GM18517 (cell line): ENCODE measurements around the gene USP34.

Experiments used
- ATAC-seq: cut with Tn5 transposase; IDR thresholded peaks from one replicate; pipeline ENCODE4 v1.9.1; 2021; ENCODE audit warnings: mild to moderate bottlenecking, moderate library complexity; ENCODE audit not compliant: unreplicated experiment

USP34 gene

GRCh38 chr2:61327173-61327572 is 143.7 kb downstream of the USP34 start:
- ATAC-seq = no peak

GRCh38 chr2:61326423-61326822 is 144.5 kb downstream of the USP34 start:
- no peak for ATAC-seq

- ATAC-seq = no peak
These were observed 150.7 kb downstream of the USP34 start for GRCh38 chr2:61320181-61320580.

- ATAC-seq = no peak
These were observed 152.3 kb downstream of the USP34 start for GRCh38 chr2:61318553-61318952.

GRCh38 chr2:61295981-61296380 is 174.9 kb downstream of the USP34 start:
- ATAC-seq = no peak

- no peak for ATAC-seq
These were observed 178.9 kb downstream of the USP34 start for GRCh38 chr2:61291851-61292575.

GRCh38 chr2:61288070-61288841 is 182.6 kb downstream of the USP34 start:
- no peak for ATAC-seq

GRCh38 chr2:61287254-61287653 is 183.6 kb downstream of the USP34 start:
- no peak for ATAC-seq

- ATAC-seq = no peak
These were observed 187.3 kb downstream of the USP34 start for GRCh38 chr2:61283443-61284160.

- no peak for ATAC-seq
These were observed 188.7 kb downstream of the USP34 start for GRCh38 chr2:61282104-61282590.

- no peak for ATAC-seq
These were observed 189.6 kb downstream of the USP34 start for GRCh38 chr2:61281321-61281720.

- ATAC-seq = no peak
These were observed 193.1 kb downstream of the USP34 start for GRCh38 chr2:61277756-61278155.

GRCh38 chr2:61275575-61276184 is 195.2 kb downstream of the USP34 start:
- ATAC-seq = no peak

- ATAC-seq = no peak
These were observed 198.3 kb downstream of the USP34 start for GRCh38 chr2:61272421-61273070.

- no peak for ATAC-seq
These were observed 202.6 kb downstream of the USP34 start for GRCh38 chr2:61268249-61268648.

- no peak for ATAC-seq
These were observed 204.0 kb downstream of the USP34 start for GRCh38 chr2:61266632-61267505.

- no peak for ATAC-seq
These were observed 207.1 kb downstream of the USP34 start for GRCh38 chr2:61263830-61264229.

GRCh38 chr2:61262699-61263098 is 208.2 kb downstream of the USP34 start:
- ATAC-seq = no peak

GRCh38 chr2:61257446-61257845 is 213.4 kb downstream of the USP34 start:
- ATAC-seq = no peak
